Prostate gland (tissue), 2 donors: ENCODE results near the gene CHPT1.

Experiments used
- CTCF ChIP-seq, 4 experiments: fragments of 200-600 bp in 2 of 4; fragments of 450-650 bp in 2 of 4; sonication (generic) in 2 of 4; IDR thresholded peaks; 1 replicate in 3 of 4; 2 replicates in 1 of 4; pipeline ENCODE4 v1.5.1; 2016 to 2019; ENCODE audit warnings: antibody characterized with exemption in 4 of 4, mild to moderate bottlenecking in 2 of 4, moderate library complexity in 2 of 4
- POLR2A ChIP-seq: fragments of 450-650 bp; IDR thresholded peaks from one replicate; pipeline ENCODE4 v1.6.1; 2016; ENCODE audit warnings: antibody characterized with exemption, mild to moderate bottlenecking
- POLR2AphosphoS5 ChIP-seq: sonication (generic); formaldehyde crosslinking; IDR thresholded peaks from one replicate; pipeline ENCODE4 v1.6.1; 2017; ENCODE audit warnings: antibody characterized with exemption

GRCh38 chr12:101675555-101675954 is 21.9 kb upstream of the CHPT1 start:
- TF ChIP-seq POLR2AphosphoS5: no peak
- TF ChIP-seq CTCF (IDR thresholded peaks at IDR 0.05): no peak
- TF ChIP-seq POLR2A: no peak
